K562 (cell line): ENCODE data around the gene H2BK1. TPM values are rescaled to one million over a fixed set of nuclear protein-coding genes. Genes with fewer than 3 reads are reported as not detected.
A peak's percentile ranks its signal among the peaks of the same experiment; 100 is the strongest.

Experiments
- CBX1 ChIP-seq: sonication (generic); IDR thresholded peaks from 2 replicates; pipeline ENCODE4 v1.6.1; 2016; ENCODE audit warnings: antibody characterized with exemption, low read depth, mild to moderate bottlenecking
- CEBPZ ChIP-seq: fragments of 150-350 bp; IDR thresholded peaks from 2 replicates; pipeline ENCODE4 v1.6.1; 2014; ENCODE audit warnings: low read depth, mild to moderate bottlenecking, low read length, borderline replicate concordance
- CLOCK ChIP-seq: fragments of 250-450 bp; sonication (Bioruptor Pico); IDR thresholded peaks from 2 replicates; pipeline ENCODE4 v1.4.0; 2020; ENCODE audit warnings: mild to moderate bottlenecking, moderate library complexity, borderline replicate concordance
- HDAC3 ChIP-seq: fragments of 450-650 bp; IDR thresholded peaks from 2 replicates; pipeline ENCODE4 v1.6.1; 2018; ENCODE audit warnings: borderline replicate concordance, mild to moderate bottlenecking, moderate library complexity; ENCODE audit not compliant: partially characterized antibody
- HINFP ChIP-seq: fragments of 450-650 bp; conservative IDR thresholded peaks from 2 replicates; pipeline ENCODE4 v1.6.1; 2016; ENCODE audit warnings: missing genetic modification characterization, low read depth, mild to moderate bottlenecking, control low read depth, missing compliant biosample characterization
- POLR3G ChIP-seq: IDR thresholded peaks from 2 replicates; pipeline ENCODE4 v1.6.1; 2011; ENCODE audit not compliant: insufficient read length, insufficient replicate concordance; ENCODE audit errors: extremely low read depth
- PRMT5 ChIP-seq: sonication (generic); formaldehyde crosslinking; IDR thresholded peaks from 2 replicates; pipeline ENCODE4 v1.5.0; 2020; ENCODE audit warnings: missing genetic modification reagents
- TCF7L2 ChIP-seq: fragments of 150-350 bp; IDR thresholded peaks from 2 replicates; pipeline ENCODE4 v1.6.1; 2016; ENCODE audit warnings: low read depth, mild to moderate bottlenecking, low read length, moderate library complexity
- TFE3 ChIP-seq: fragments of 450-650 bp; formaldehyde crosslinking; IDR thresholded peaks from 2 replicates; pipeline ENCODE4 v1.4.0; 2020; ENCODE audit warnings: mild to moderate bottlenecking, mixed read lengths
- ZNF717 ChIP-seq: fragments of 250-450 bp; sonication (Bioruptor Pico); IDR thresholded peaks from 2 replicates; pipeline ENCODE4 v1.5.0; 2021
- polyA plus RNA-seq, 8 experiments: library from polyadenylated mRNA; depleted of rRNA in 4 of 8; stranded (reverse) in 5 of 8; unstranded in 3 of 8; fragments of >200 nt; fragmentation: Nextera tagmentation in 2 of 8; fragmentation: Illumina TruSeq in 1 of 8; extraction: Ambion mirVana in 2 of 8; extraction: Trizol in 1 of 8; gene quantifications; 2 replicates each; pipeline versions ENCODE4 v1.2.1 to v1.2.3, GENCODE V29; 2011 to 2014; ENCODE audit warnings: inconsistent platforms in 1 of 8, missing spikeins in 1 of 8
- total RNA-seq, 7 experiments: library from RNA; depleted of rRNA in 6 of 7; stranded (reverse); fragments of >200 nt in 6 of 7; fragmentation: Illumina TruSeq in 2 of 7; extraction: Trizol in 2 of 7; gene quantifications; 2 replicates each; pipeline versions ENCODE4 v1.2.1 to v1.2.3, GENCODE V29; 2011 to 2021; ENCODE audit warnings: low replicate concordance in 1 of 7

The H2BK1 gene
- total and polyA plus RNA-seq, 9 of the 15 experiments (the other 6 are each of a cell fraction or from before 2014, with no cell fraction given), result not detected

- TF ChIP-seq CLOCK (no peak), TCF7L2 (no peak), CEBPZ (no peak), TFE3 (no peak), PRMT5 (no peak), ZNF717 (CRISPR knock-in tag) (no peak), HINFP (tag) (0 out of 2 replicates have a peak, but pooled peaks have one; percentile 24), POLR3G (no peak), HDAC3 (no peak), CBX1 (no peak)
These were observed 42.1 kb downstream of the H2BK1 start (continued) for GRCh38 chr7:151168003-151168786.
